Naive thymus-derived CD4-positive, alpha-beta T cell (primary cell): ENCODE results near the gene PCDHGA6. TPM values are rescaled to one million over a fixed set of nuclear protein-coding genes. Genes with fewer than 3 reads are reported as not detected.
A peak's percentile ranks its signal among the peaks of the same experiment; 100 is the strongest.
"Not testable (repeated sequence)": the region's sequence is repeated elsewhere in the genome, so short reads cannot be mapped to it uniquely, and the experiment has no call there.

Source experiments
- ATAC-seq: fragments of 150-1000 bp; cut with Tn5 transposase; 2 replicates; pipeline ENCODE4 v1.10.0; 2021; ENCODE audit warnings: mild to moderate bottlenecking, moderate library complexity
- CTCF ChIA-PET: fragments of 350-600 bp; sonication (Branson Sonifier 250); formaldehyde crosslinking; loops from one replicate; lab custom pipeline; 2021; ENCODE audit warnings: antibody characterized with exemption; lab: Charles Lee
- POLR2A ChIA-PET: fragments of 350-600 bp; sonication (Branson Sonifier 250); formaldehyde crosslinking; loops from one replicate; lab custom pipeline; 2021; ENCODE audit warnings: antibody characterized with exemption, inconsistent platforms; lab: Charles Lee
- DNase-seq, 9 donors: peaks; one replicate each; pipeline versions ENCODE4 v3.0.0 to v3.0.0-alpha.2; 2020 to 2022; ENCODE audit warnings: mixed read lengths in 1 of 9
- H3K27ac ChIP-seq: one replicate; pipeline ENCODE4 v1.7.0; 2013; ENCODE audit warnings: mild to moderate bottlenecking, low read depth, low read length, moderate library complexity
- H3K27me3 ChIP-seq, 2 donors: one replicate each; pipeline ENCODE4 v1.7.0; 2013; ENCODE audit warnings: low read length in 2 of 2, mild to moderate bottlenecking in 2 of 2, moderate library complexity in 2 of 2; ENCODE audit not compliant: control insufficient read depth in 2 of 2, insufficient read depth in 2 of 2
- H3K36me3 ChIP-seq, 3 experiments: 1 replicate in 2 of 3; 2 replicates in 1 of 3; pipeline ENCODE4 v1.7.0; 2013; ENCODE audit warnings: low read length in 3 of 3, mild to moderate bottlenecking in 3 of 3, moderate library complexity in 1 of 3; ENCODE audit not compliant: insufficient read depth in 3 of 3, control insufficient read depth in 2 of 3
- H3K4me1 ChIP-seq, 2 donors: one replicate each; pipeline ENCODE4 v1.7.0; 2013; ENCODE audit warnings: low read length in 2 of 2, mild to moderate bottlenecking in 2 of 2, moderate library complexity in 1 of 2; ENCODE audit not compliant: control insufficient read depth in 2 of 2, insufficient read depth in 2 of 2
- H3K4me3 ChIP-seq: 2 replicates; pipeline ENCODE4 v1.7.0; 2013; ENCODE audit warnings: mild to moderate bottlenecking, low read length
- H3K9me3 ChIP-seq, 3 experiments: 1 replicate in 2 of 3; 2 replicates in 1 of 3; pipeline ENCODE4 v1.7.0; 2013; ENCODE audit warnings: low read length in 3 of 3; ENCODE audit not compliant: control insufficient read depth in 2 of 3
- H3K27ac Mint-ChIP-seq, 9 donors: one replicate each; pipeline ENCODE4 v1.8.0; 2020 to 2022; ENCODE audit warnings: mixed read lengths in 9 of 9, mild to moderate bottlenecking in 8 of 9, moderate library complexity in 5 of 9, inconsistent platforms in 2 of 9
- H3K27me3 Mint-ChIP-seq, 5 donors: one replicate each; pipeline ENCODE4 v1.8.0; 2021 to 2022; ENCODE audit warnings: mixed read lengths in 5 of 5, mild to moderate bottlenecking in 1 of 5
- H3K36me3 Mint-ChIP-seq, 5 donors: one replicate each; pipeline ENCODE4 v1.8.0; 2020 to 2022; ENCODE audit warnings: mixed read lengths in 5 of 5, mild to moderate bottlenecking in 3 of 5, inconsistent platforms in 1 of 5
- H3K4me1 Mint-ChIP-seq, 7 donors: one replicate each; pipeline ENCODE4 v1.8.0; 2020 to 2022; ENCODE audit warnings: mixed read lengths in 7 of 7, mild to moderate bottlenecking in 3 of 7, inconsistent platforms in 1 of 7
- H3K4me3 Mint-ChIP-seq, 10 donors: one replicate each; pipeline ENCODE4 v1.8.0; 2020 to 2022; ENCODE audit warnings: mild to moderate bottlenecking in 10 of 10, mixed read lengths in 10 of 10, moderate library complexity in 6 of 10, inconsistent platforms in 2 of 10
- H3K9me3 Mint-ChIP-seq, 11 donors: one replicate each; pipeline ENCODE4 v1.8.0; 2020 to 2022; ENCODE audit warnings: mixed read lengths in 11 of 11, mild to moderate bottlenecking in 4 of 11, inconsistent platforms in 1 of 11, moderate library complexity in 1 of 11
- intact Hi-C, 2 donors: fragments of 100-400 bp; cut with micrococcal nuclease; formaldehyde crosslinking; loops; one replicate each; pipeline ENCODE4 v1.15.1; 2023
- polyA plus RNA-seq, 2 donors: library from polyadenylated mRNA; unstranded; fragments of 300-500 nt; fragmentation: Illumina TruSeq; gene quantifications; one replicate each; pipeline ENCODE4 v1.2.3, GENCODE V29; 2021
- total RNA-seq, 6 experiments: library from RNA in 5 of 6; stranded (reverse) in 5 of 6; gene quantifications; 1 replicate in 5 of 6; 2 replicates in 1 of 6; pipeline ENCODE4 v1.2.3 and lab custom pipeline; 2021 to 2026

The PCDHGA6 gene
- total RNA-seq: under 1 TPM; 0.24 to 0.70 (median 0.35) TPM
- not detected for polyA plus RNA-seq
- 0.94 reads per million for total RNA-seq (lab: John Stamatoyannopoulos, UW)

DNA sequence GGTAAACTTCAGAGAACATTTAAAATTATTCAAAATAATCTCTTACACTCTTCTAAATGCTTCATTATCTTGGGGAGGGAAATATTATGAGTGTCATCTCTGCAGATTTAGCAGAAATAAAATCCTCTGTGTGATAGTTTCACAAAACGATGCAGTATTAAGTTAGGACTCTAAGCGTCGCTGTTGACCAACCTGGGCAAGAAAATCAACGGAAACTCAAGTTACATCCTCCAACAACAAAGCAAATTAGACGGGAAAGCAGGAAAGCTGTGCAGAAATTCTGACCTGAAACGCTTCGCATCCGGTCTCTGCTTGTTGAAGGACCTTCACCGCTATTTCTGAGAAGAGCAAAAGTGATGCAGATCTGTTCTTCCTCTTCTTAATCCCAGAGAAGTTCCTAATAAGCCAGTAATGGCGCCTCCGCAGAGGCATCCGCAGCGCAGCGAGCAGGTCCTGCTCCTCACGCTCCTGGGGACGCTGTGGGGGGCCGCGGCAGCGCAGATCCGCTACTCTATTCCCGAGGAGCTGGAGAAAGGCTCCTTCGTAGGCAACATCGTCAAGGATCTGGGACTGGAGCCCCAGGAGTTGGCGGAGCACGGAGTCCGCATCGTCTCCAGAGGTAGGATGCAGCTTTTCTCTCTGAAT is at the start of gene PCDHGA6:
Gene PCDHGA6, plus strand, starts transcription at position 219 of the 645 bp plus-strand sequence. Its CDS starts 193 bp downstream, at position 412.
- ChIA-PET POLR2A (interaction anchor here (0.7 kb wide), 1 partner anchor 198 kb away, joined by 3 read pairs; no protein-coding TSS in a partner anchor), CTCF (no interaction called here)
- no peak within 1 kb of the TSS for H3K27ac Mint-ChIP-seq
- H3K36me3 ChIP-seq: no peaks in the 10 kb centered on the region
- no peak within 1 kb of the TSS for H3K4me3 ChIP-seq
- no peaks in the 10 kb centered on the region for H3K4me1 ChIP-seq
- DNase-seq (no peak), ATAC-seq (no peak)
- H3K4me3 Mint-ChIP-seq: peak within 1 kb of the TSS in 9 of 10 donors; percentile 18 to 59 (median 49)
- H3K36me3 Mint-ChIP-seq: peaks cover 2 to 22% (median 12%) of the 10 kb centered on the region in 5 donors
- peaks cover 8 to 93% (median 47%) of the 10 kb centered on the region in 11 donors for H3K9me3 Mint-ChIP-seq
- H3K27me3 Mint-ChIP-seq: peaks cover 26 to 82% (median 71%) of the 10 kb centered on the region in 5 donors
- no peaks in the 10 kb centered on the region for H3K27me3 ChIP-seq
- H3K27ac ChIP-seq: no peak within 1 kb of the TSS
- intact Hi-C loops: no loop called here
- peaks cover 2 to 8% (median 6%) of the 10 kb centered on the region in 7 donors for H3K4me1 Mint-ChIP-seq
- H3K9me3 ChIP-seq: peaks cover 0 to 50% (median 0%) of the 10 kb centered on the region in 3 experiments

DNA sequence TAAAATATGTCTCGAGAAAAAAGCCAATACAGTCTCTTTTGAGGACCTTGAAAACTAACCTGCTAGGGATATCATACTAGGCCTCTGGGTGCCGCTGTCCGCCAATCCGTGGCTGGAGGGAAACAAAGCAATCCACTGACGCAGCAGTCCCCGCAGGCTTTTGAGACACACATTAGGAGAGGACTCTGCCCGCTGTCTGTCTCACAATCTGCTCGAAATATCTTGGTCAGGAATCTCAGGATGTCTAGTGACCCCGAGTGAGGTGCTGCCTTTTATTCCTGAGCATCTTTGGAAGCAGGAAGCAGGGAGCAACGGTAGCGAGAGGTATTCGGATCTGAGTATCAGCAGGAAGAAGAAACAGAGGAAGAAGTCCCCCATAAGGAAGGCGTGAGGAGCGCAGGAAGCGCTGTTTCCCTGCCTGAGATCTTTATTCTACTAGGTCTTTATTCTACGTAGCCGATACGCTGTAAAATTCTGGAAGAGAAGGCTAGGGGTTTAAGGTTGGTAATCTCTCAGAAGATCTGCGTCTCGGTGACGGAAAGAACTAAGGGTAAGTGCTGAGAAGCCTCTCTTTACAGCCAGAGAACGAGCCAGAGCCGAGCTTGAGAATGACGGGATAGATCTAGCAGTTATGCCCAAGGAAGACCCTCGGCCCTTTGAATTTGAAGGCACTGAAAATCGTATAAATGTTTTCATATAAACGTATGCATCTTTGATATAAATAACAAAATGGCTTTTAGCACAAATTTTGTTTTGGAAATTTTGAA is 47.4 kb upstream of the PCDHGA6 start:
- CTCF ChIA-PET: interaction anchor here (0.6 to 1.6 kb wide), 4 partner anchors 176 to 240 kb away, joined by 3 to 6 read pairs (median 4); no protein-coding TSS in a partner anchor
- peaks cover 8 to 48% (median 41%) of the 10 kb centered on the region in 5 donors for H3K27me3 Mint-ChIP-seq
- H3K36me3 ChIP-seq: no peaks in the 10 kb centered on the region
- ATAC-seq: peak; percentile 95
- H3K4me1 ChIP-seq: no peaks in the 10 kb centered on the region
- peak overlapping the region; percentile 78 to 98 (median 90) for H3K4me3 Mint-ChIP-seq
- peaks cover 0 to 15% (median 7%) of the 10 kb centered on the region in 7 donors for H3K4me1 Mint-ChIP-seq
- H3K36me3 Mint-ChIP-seq: peaks cover 3 to 10% (median 6%) of the 10 kb centered on the region in 5 donors
- peaks cover 0 to 32% (median 5%) of the 10 kb centered on the region in 3 experiments for H3K9me3 ChIP-seq
- peak overlapping the region; percentile 73 for H3K4me3 ChIP-seq
- H3K9me3 Mint-ChIP-seq: peaks cover 4 to 82% (median 22%) of the 10 kb centered on the region in 11 donors
- peak overlapping the region; percentile 53 for H3K27ac ChIP-seq
- peak overlapping the region; percentile 17 to 95 (median 80) for H3K27ac Mint-ChIP-seq
- intact Hi-C loops: loop anchor here (1.0 to 10.0 kb wide), 5 partner anchors 186 to 1221 kb away; no protein-coding TSS in a partner anchor
- DNase-seq: peak; percentile 39 to 75 (median 57)
- H3K27me3 ChIP-seq: peaks cover 0 to 5% of the 10 kb centered on the region in 2 donors
- POLR2A ChIA-PET: interaction anchor here (0.6 kb wide), 1 partner anchor 309 kb away, joined by 3 read pairs; no protein-coding TSS in a partner anchor

DNA sequence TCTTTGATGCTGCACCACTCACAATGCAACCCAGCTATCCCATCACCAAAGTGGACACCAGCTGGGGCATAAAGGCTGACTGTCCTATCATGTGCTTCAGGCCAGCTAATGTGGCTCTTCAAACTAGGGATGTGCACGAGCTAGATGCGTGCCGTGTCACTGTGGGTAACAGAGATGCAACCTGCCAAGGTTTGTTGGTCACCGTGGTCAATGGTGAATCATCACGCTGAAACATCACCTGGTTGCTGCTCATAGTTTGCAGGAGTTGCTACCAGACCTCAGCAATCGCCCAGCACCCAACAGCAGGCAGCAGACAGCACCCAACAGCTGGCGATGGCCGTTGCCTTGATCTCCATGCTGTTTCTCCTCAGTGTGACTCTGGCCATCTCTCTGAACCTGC is 45.5 kb upstream of the PCDHGA6 start:
- H3K36me3 ChIP-seq: no peaks in the 10 kb centered on the region
- peaks cover 0 to 44% (median 5%) of the 10 kb centered on the region in 3 experiments for H3K9me3 ChIP-seq
- intact Hi-C loops: loop anchor here in 1 of 2 donors (10.0 kb wide), 1 partner anchor 1223 kb away; no protein-coding TSS in a partner anchor
- POLR2A ChIA-PET: interaction anchor here (1.6 kb wide), 1 partner anchor 8 kb away, joined by 5 read pairs; the partner anchor contains the start of gene TAF7
- Mint-ChIP-seq H3K4me3 (no peak overlapping the region), H3K4me1 (peaks cover 0 to 11% (median 7%) of the 10 kb centered on the region in 7 donors), H3K9me3 (peaks cover 5 to 83% (median 29%) of the 10 kb centered on the region in 11 donors), H3K36me3 (peaks cover 5 to 10% (median 8%) of the 10 kb centered on the region in 5 donors), H3K27me3 (peaks cover 22 to 62% (median 55%) of the 10 kb centered on the region in 5 donors), H3K27ac (no peak overlapping the region)
- H3K27ac ChIP-seq: no peak overlapping the region
- DNase-seq: no peak
- H3K4me1 ChIP-seq: no peaks in the 10 kb centered on the region
- no peak overlapping the region for H3K4me3 ChIP-seq
- ATAC-seq: no peak
- CTCF ChIA-PET: interaction anchor here (1.7 to 2.3 kb wide), 2 partner anchors 8 to 236 kb away, joined by 5 to 9 read pairs; partner anchors contain the start of gene TAF7
- peaks cover 0 to 5% of the 10 kb centered on the region in 2 donors for H3K27me3 ChIP-seq

DNA sequence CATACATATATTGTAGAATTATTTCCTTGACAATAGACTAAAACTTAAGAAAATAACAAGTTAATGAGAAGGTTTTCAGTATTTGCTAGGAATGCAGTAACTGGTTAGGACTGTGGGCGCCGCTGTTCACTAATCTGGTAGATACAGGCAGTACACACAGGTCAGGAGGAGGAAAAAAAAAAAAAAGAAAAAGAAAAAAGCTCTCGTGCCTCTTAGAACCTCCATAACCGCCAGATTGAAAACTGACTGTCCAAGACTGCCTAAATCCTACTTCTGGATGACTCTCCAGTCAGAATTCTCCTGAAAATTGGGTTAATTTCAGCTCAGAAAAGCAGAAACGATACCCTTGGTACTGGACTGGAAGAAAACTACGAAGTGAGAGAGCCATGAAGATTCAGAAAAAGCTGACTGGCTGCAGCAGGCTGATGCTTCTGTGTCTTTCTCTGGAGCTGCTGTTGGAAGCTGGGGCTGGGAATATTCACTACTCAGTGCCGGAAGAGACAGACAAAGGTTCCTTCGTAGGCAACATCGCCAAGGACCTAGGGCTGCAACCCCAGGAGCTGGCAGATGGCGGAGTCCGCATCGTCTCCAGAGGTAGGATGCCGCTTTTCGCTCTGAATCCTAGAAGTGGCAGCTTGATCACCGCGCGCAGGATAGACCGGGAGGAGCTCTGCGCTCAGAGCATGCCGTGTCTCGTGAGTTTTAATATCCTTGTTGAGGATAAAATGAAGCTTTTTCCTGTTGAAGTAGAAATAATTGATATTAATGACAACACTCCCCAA is 43.2 kb upstream of the PCDHGA6 start, which contains the start of gene PCDHGA1:
Gene PCDHGA1, plus strand, starts transcription at position 216 of the 782 bp plus-strand sequence.
- Mint-ChIP-seq H3K4me1 (peaks cover 0 to 11% (median 7%) of the 10 kb centered on the region in 7 donors), H3K27ac (no peak within 1 kb of the TSS), H3K27me3 (peaks cover 42 to 85% (median 78%) of the 10 kb centered on the region in 5 donors), H3K36me3 (peaks cover 3 to 23% (median 12%) of the 10 kb centered on the region in 5 donors), H3K9me3 (peaks cover 11 to 93% (median 42%) of the 10 kb centered on the region in 11 donors), H3K4me3 (peak within 1 kb of the TSS in 9 of 10 donors; percentile 19 to 56 (median 35))
- peaks cover 0 to 11% of the 10 kb centered on the region in 2 donors for H3K27me3 ChIP-seq
- DNase-seq (peak in 1 of 9 donors; percentile 23), ATAC-seq (peak; percentile 56)
- intact Hi-C loops: no loop called here
- CTCF ChIA-PET: interaction anchor here (0.6 to 1.6 kb wide), 5 partner anchors 9 to 456 kb away, joined by 3 to 6 read pairs (median 3); no protein-coding TSS in a partner anchor
- H3K27ac ChIP-seq: no peak within 1 kb of the TSS
- H3K4me3 ChIP-seq: no peak within 1 kb of the TSS
- H3K9me3 ChIP-seq: peaks cover 0 to 49% (median 5%) of the 10 kb centered on the region in 3 experiments
- POLR2A ChIA-PET: interaction anchor here (1.0 kb wide), 1 partner anchor 11 kb away, joined by 3 read pairs; no protein-coding TSS in a partner anchor
- H3K4me1 ChIP-seq: no peaks in the 10 kb centered on the region
- H3K36me3 ChIP-seq: no peaks in the 10 kb centered on the region

DNA sequence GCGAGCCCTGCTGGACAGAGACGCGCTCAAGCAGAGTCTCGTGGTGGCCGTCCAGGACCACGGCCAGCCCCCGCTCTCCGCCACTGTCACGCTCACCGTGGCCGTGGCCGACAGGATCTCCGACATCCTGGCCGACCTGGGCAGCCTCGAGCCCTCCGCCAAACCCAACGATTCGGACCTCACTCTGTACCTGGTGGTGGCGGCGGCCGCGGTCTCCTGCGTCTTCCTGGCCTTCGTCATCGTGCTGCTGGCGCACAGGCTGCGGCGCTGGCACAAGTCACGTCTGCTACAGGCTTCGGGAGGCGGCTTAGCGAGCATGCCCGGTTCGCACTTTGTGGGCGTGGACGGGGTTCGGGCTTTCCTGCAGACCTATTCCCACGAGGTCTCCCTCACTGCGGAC is 41.1 kb upstream of the PCDHGA6 start:
- ATAC-seq, H3K4me3 Mint-ChIP-seq, H3K4me1 Mint-ChIP-seq, H3K27ac Mint-ChIP-seq, DNase-seq, intact Hi-C loops, H3K27ac ChIP-seq, H3K36me3 ChIP-seq, POLR2A ChIA-PET, H3K4me1 ChIP-seq, H3K4me3 ChIP-seq: not testable (repeated sequence)
- Mint-ChIP-seq H3K9me3 (peaks cover 11 to 96% (median 56%) of the 10 kb centered on the region in 11 donors), H3K27me3 (peaks cover 60 to 92% (median 82%) of the 10 kb centered on the region in 5 donors), H3K36me3 (peaks cover 3 to 39% (median 12%) of the 10 kb centered on the region in 5 donors)
- Histone ChIP-seq H3K27me3 (peaks cover 0 to 11% of the 10 kb centered on the region in 2 donors), H3K9me3 (peaks cover 0 to 47% (median 10%) of the 10 kb centered on the region in 3 experiments)
- CTCF ChIA-PET: interaction anchor here (1.0 kb wide), 1 partner anchor 226 kb away, joined by 3 read pairs; no protein-coding TSS in a partner anchor
